A549 (cell line): ENCODE results near the gene CDK4. TPM values are rescaled to one million over a fixed set of nuclear protein-coding genes. Genes with fewer than 3 reads are reported as not detected.

Experiments
- ATAC-seq, 2 experiments: fragments of 200-7000 bp in 1 of 2; fragments of >200 bp in 1 of 2; cut with Nextera tagmentation in 1 of 2; cut with Tn5 transposase in 1 of 2; 3 replicates each; pipeline versions ENCODE4 v1.8.0 to v1.9.1; 2018 to 2020; ENCODE audit warnings: mild to moderate bottlenecking in 1 of 2, moderate library complexity in 1 of 2
- CTCF ChIA-PET: fragments of 300-600 bp; sonication (Branson Sonifier 250); formaldehyde crosslinking; extraction: SDS; loops from one replicate; lab custom pipeline; 2021; ENCODE audit warnings: antibody characterized with exemption, inconsistent platforms; lab: Yijun Ruan, JAX
- POLR2A ChIA-PET: fragments of 350-600 bp; formaldehyde crosslinking; extraction: SDS; loops from one replicate; lab custom pipeline; 2021; ENCODE audit warnings: antibody characterized with exemption, inconsistent platforms; lab: Yijun Ruan, JAX
- DNase-seq, 2 experiments: peaks; one replicate each; pipeline versions ENCODE4 v3.0.0 to v3.0.0-alpha.2; 2011 to 2016; ENCODE audit warnings: low read depth in 1 of 2, low spot score in 1 of 2
- FAIRE-seq: peaks from 2 replicates; lab custom pipeline; 2011; peaks lifted over from hg19 to GRCh38; lab: Jason Lieb, UNC
- H3K27ac ChIP-seq, 2 experiments: fragments of >200 bp; sonication (Bioruptor Twin); formaldehyde crosslinking; 3 replicates each; pipeline ENCODE4 v1.5.1; 2016 to 2017
- H3K4me1 ChIP-seq: fragments of >200 bp; sonication (Bioruptor Twin); formaldehyde crosslinking; 3 replicates; pipeline ENCODE4 v1.6.1; 2016
- H3K4me2 ChIP-seq: fragments of >200 bp; sonication (Bioruptor Twin); formaldehyde crosslinking; 3 replicates; pipeline ENCODE4 v1.6.1; 2016
- H3K4me3 ChIP-seq: fragments of >200 bp; sonication (Bioruptor Twin); formaldehyde crosslinking; 3 replicates; pipeline ENCODE4 v1.5.1; 2016
- H3K9me3 ChIP-seq: fragments of >200 bp; sonication (Bioruptor Twin); formaldehyde crosslinking; 3 replicates; pipeline ENCODE4 v1.6.1; 2016
- CHD2 ChIP-seq: fragments of 150-350 bp; IDR thresholded peaks from 2 replicates; pipeline ENCODE4 v1.6.1; 2014; ENCODE audit warnings: low read length; ENCODE audit not compliant: partially characterized antibody
- EHF ChIP-seq: fragments of 250-450 bp; sonication (Bioruptor Pico); IDR thresholded peaks from 2 replicates; pipeline ENCODE4 v1.5.0; 2020; ENCODE audit warnings: mild to moderate bottlenecking
- EHMT2 ChIP-seq: fragments of 200-600 bp; sonication (generic); IDR thresholded peaks from 2 replicates; pipeline ENCODE4 v1.6.1; 2016; ENCODE audit warnings: antibody characterized with exemption, low read depth, mild to moderate bottlenecking, moderate library complexity
- ESRRA ChIP-seq: fragments of 150-350 bp; IDR thresholded peaks from 2 replicates; pipeline ENCODE4 v1.6.1; 2014; ENCODE audit warnings: mild to moderate bottlenecking, low read length, borderline replicate concordance
- HEYL ChIP-seq: fragments of 250-450 bp; sonication (Bioruptor Pico); IDR thresholded peaks from 2 replicates; pipeline ENCODE4 v1.8.0; 2021; ENCODE audit warnings: mild to moderate bottlenecking, moderate library complexity
- PHF8 ChIP-seq: fragments of 200-600 bp; sonication (generic); IDR thresholded peaks from 2 replicates; pipeline ENCODE4 v1.6.1; 2016; ENCODE audit warnings: low read depth, mild to moderate bottlenecking, antibody characterized with exemption, moderate library complexity, borderline replicate concordance
- POLR2A ChIP-seq: IDR thresholded peaks from 2 replicates; pipeline ENCODE4 v1.6.1; 2012; ENCODE audit warnings: mild to moderate bottlenecking, low read length
- RAD21 ChIP-seq, 2 experiments: fragments of >200 bp in 1 of 2; sonication (Bioruptor Twin) in 1 of 2; formaldehyde crosslinking in 1 of 2; IDR thresholded peaks in 1 of 2; conservative IDR thresholded peaks in 1 of 2; 2 replicates in 1 of 2; 3 replicates in 1 of 2; pipeline ENCODE4 v1.6.1; 2012 to 2018; ENCODE audit warnings: inconsistent platforms in 1 of 2
- RARB ChIP-seq: fragments of 250-450 bp; sonication (Bioruptor Pico); IDR thresholded peaks from 2 replicates; pipeline ENCODE4 v1.8.0; 2021; ENCODE audit warnings: mild to moderate bottlenecking, moderate library complexity
- TFCP2L1 ChIP-seq: fragments of 250-450 bp; sonication (Bioruptor Pico); IDR thresholded peaks from 2 replicates; pipeline ENCODE4 v1.5.0; 2021; ENCODE audit warnings: mild to moderate bottlenecking
- TP53 ChIP-seq: fragments of 250-450 bp; sonication (Bioruptor Pico); IDR thresholded peaks from 2 replicates; pipeline ENCODE4 v1.5.0; 2021; ENCODE audit warnings: mild to moderate bottlenecking, moderate library complexity
- ZFP36 ChIP-seq: fragments of 450-650 bp; IDR thresholded peaks from 2 replicates; pipeline ENCODE4 v1.6.1; 2014; ENCODE audit warnings: borderline replicate concordance; ENCODE audit not compliant: partially characterized antibody
- ZSCAN20 ChIP-seq: fragments of 250-450 bp; sonication (Bioruptor Pico); IDR thresholded peaks from 2 replicates; pipeline ENCODE4 v1.8.0; 2022; ENCODE audit warnings: mild to moderate bottlenecking, moderate library complexity
- WGBS: methylation state at CpG from one replicate; pipeline ENCODE4 v1.1.6; 2017; ENCODE audit errors: missing lambda C conversion rate; 5-methylcytosine and 5-hydroxymethylcytosine counted together
- polyA plus RNA-seq, 4 experiments: library from polyadenylated mRNA; depleted of rRNA in 3 of 4; stranded (reverse); fragments of >200 nt; fragmentation: RNase III in 1 of 4; extraction: RNeasy Plus Mini Kit Qiagen cat#74134 plus additional on column Dnase treatment in 1 of 4; gene quantifications; 2 replicates in 3 of 4; 3 replicates in 1 of 4; pipeline ENCODE4 v1.2.3, GENCODE V29; 2011 to 2017
- TF ChIP-seq, protein P1 (sequence below): fragments of >200 bp; sonication (Bioruptor Twin); formaldehyde crosslinking; IDR thresholded peaks from 3 replicates; pipeline ENCODE4 v1.5.1; 2016
- TF ChIP-seq, protein P2 (sequence below): fragments of 200-600 bp; sonication (generic); IDR thresholded peaks from 2 replicates; pipeline ENCODE4 v1.6.1; 2016; ENCODE audit warnings: antibody characterized with exemption, mild to moderate bottlenecking, moderate library complexity
- TF ChIP-seq, protein P3 (sequence below): IDR thresholded peaks from 2 replicates; pipeline ENCODE4 v1.6.1; 2012; ENCODE audit warnings: low read depth, borderline replicate concordance
- TF ChIP-seq, protein P4 (sequence below): fragments of 250-450 bp; sonication (Bioruptor Pico); IDR thresholded peaks from 2 replicates; pipeline ENCODE4 v1.5.0; 2021; ENCODE audit warnings: mild to moderate bottlenecking, moderate library complexity, borderline replicate concordance

The CDK4 gene
- polyA plus RNA-seq, 2 of the 4 experiments (the other 2 are of a cell fraction), result 226 to 255 TPM

DNA sequence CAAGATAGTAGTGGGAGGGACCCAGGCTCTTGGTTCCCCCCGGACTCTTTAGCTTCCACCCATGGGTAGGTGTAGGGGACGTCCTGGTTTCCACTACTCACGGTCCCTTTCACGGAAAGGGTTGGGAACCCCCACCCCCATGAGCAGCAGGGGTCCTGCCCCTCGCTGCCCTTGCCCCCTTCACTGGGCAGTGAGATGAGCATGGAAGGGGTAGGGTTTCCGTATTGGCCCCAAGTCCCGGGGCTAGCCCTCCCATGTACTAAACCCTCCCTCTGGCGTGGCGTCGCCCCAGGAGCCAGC is 26.3 kb downstream of the CDK4 start:
- FAIRE-seq (no peak), DNase-seq (peak in 1 of 2 experiments; percentile 43), ATAC-seq (peak; percentile 22 to 41; a peak in 5 of 6 replicates)
- H3K4me2 ChIP-seq, result peak overlapping the region; percentile 99
- ChIA-PET CTCF (interaction anchor here (0.7 to 13.8 kb wide), 22 partner anchors 9 to 177 kb away, joined by 3 to 242 read pairs (median 7); partner anchors contain the start of genes AGAP2, CDK4, DTX3 and OS9), POLR2A (interaction anchor here (1.0 to 1.9 kb wide), 6 partner anchors 10 to 39 kb away, joined by 3 to 14 read pairs (median 4); partner anchors contain the start of genes CDK4 and TSPAN31)
- 6% methylated on average over 7 of the region's 10 CpGs for WGBS
- no peaks in the 10 kb centered on the region for H3K9me3 ChIP-seq
- H3K4me3 ChIP-seq, result peak overlapping the region; percentile 96
- no peak for TF ChIP-seq HEYL (CRISPR knock-in tag)
- TF ChIP-seq, protein P1, sequence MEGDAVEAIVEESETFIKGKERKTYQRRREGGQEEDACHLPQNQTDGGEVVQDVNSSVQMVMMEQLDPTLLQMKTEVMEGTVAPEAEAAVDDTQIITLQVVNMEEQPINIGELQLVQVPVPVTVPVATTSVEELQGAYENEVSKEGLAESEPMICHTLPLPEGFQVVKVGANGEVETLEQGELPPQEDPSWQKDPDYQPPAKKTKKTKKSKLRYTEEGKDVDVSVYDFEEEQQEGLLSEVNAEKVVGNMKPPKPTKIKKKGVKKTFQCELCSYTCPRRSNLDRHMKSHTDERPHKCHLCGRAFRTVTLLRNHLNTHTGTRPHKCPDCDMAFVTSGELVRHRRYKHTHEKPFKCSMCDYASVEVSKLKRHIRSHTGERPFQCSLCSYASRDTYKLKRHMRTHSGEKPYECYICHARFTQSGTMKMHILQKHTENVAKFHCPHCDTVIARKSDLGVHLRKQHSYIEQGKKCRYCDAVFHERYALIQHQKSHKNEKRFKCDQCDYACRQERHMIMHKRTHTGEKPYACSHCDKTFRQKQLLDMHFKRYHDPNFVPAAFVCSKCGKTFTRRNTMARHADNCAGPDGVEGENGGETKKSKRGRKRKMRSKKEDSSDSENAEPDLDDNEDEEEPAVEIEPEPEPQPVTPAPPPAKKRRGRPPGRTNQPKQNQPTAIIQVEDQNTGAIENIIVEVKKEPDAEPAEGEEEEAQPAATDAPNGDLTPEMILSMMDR, result no peak
- peak; percentile 20; the same call in 1 of the 2 replicates for TF ChIP-seq POLR2A
- TF ChIP-seq, protein P2, sequence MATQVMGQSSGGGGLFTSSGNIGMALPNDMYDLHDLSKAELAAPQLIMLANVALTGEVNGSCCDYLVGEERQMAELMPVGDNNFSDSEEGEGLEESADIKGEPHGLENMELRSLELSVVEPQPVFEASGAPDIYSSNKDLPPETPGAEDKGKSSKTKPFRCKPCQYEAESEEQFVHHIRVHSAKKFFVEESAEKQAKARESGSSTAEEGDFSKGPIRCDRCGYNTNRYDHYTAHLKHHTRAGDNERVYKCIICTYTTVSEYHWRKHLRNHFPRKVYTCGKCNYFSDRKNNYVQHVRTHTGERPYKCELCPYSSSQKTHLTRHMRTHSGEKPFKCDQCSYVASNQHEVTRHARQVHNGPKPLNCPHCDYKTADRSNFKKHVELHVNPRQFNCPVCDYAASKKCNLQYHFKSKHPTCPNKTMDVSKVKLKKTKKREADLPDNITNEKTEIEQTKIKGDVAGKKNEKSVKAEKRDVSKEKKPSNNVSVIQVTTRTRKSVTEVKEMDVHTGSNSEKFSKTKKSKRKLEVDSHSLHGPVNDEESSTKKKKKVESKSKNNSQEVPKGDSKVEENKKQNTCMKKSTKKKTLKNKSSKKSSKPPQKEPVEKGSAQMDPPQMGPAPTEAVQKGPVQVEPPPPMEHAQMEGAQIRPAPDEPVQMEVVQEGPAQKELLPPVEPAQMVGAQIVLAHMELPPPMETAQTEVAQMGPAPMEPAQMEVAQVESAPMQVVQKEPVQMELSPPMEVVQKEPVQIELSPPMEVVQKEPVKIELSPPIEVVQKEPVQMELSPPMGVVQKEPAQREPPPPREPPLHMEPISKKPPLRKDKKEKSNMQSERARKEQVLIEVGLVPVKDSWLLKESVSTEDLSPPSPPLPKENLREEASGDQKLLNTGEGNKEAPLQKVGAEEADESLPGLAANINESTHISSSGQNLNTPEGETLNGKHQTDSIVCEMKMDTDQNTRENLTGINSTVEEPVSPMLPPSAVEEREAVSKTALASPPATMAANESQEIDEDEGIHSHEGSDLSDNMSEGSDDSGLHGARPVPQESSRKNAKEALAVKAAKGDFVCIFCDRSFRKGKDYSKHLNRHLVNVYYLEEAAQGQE, result no peak
- no peak for TF ChIP-seq EHMT2
- TF ChIP-seq, protein P3, sequence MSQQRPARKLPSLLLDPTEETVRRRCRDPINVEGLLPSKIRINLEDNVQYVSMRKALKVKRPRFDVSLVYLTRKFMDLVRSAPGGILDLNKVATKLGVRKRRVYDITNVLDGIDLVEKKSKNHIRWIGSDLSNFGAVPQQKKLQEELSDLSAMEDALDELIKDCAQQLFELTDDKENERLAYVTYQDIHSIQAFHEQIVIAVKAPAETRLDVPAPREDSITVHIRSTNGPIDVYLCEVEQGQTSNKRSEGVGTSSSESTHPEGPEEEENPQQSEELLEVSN, result no peak
- H3K27ac ChIP-seq, result peak overlapping the region; percentile 97 to 98
- H3K4me1 ChIP-seq, result peaks cover 18% of the 10 kb centered on the region

DNA sequence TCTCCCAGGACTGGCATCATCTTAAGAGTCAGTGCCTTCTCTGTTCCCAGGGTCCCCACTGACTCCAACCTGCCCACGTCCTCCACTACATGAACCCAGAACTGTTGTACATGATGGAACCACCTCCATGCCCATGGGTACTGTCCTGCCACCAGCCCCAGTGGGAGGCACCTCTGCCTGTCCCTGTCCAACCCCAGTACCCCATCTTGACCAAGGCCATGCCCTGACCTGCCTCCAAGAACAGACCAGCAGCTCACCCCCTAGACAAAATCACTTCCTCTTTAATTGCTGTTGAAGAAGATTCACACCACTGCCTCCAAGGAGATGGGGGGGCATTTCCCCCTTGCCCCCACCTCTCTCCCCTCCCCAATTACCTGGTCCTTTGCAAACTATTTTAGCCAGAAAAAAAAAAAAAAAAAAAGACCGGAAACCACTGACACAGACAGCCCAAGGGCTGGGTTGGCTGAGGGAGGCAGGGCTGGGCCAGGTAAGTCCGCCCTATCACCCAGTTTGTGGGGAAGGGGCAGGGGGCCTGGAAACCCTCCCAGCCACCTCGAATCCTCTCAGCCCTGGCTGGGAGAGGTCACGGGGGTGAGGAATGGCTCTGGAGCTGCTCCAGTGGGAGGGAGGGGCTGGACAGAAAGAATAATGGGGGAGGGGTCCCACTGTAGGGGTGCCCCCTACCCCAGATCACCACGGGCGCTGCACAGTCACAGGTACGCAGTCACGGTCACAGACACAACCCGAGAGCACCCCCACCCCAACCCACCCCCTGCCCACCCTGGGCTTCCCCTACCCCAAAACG is 27.0 kb downstream of the CDK4 start:
- no peak for TF ChIP-seq EHF
- no peak for TF ChIP-seq ESRRA
- no peak for TF ChIP-seq ZSCAN20 (CRISPR knock-in tag)
- no peak for TF ChIP-seq ZFP36
- no peak for TF ChIP-seq PHF8
- TF ChIP-seq, protein P4, sequence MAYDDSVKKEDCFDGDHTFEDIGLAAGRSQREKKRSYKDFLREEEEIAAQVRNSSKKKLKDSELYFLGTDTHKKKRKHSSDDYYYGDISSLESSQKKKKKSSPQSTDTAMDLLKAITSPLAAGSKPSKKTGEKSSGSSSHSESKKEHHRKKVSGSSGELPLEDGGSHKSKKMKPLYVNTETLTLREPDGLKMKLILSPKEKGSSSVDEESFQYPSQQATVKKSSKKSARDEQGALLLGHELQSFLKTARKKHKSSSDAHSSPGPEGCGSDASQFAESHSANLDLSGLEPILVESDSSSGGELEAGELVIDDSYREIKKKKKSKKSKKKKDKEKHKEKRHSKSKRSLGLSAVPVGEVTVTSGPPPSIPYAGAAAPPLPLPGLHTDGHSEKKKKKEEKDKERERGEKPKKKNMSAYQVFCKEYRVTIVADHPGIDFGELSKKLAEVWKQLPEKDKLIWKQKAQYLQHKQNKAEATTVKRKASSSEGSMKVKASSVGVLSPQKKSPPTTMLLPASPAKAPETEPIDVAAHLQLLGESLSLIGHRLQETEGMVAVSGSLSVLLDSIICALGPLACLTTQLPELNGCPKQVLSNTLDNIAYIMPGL (CRISPR knock-in tag), result no peak
- no peak for TF ChIP-seq POLR2A
- no peak for TF ChIP-seq CHD2
- no peak for TF ChIP-seq TFCP2L1 (CRISPR knock-in tag)
- TF ChIP-seq TP53 (CRISPR knock-in tag), result no peak
- no peak for TF ChIP-seq RAD21 (conservative IDR thresholded peaks at IDR 0.05 in 1 of 2, IDR thresholded peaks at IDR 0.05 in 1 of 2)
- TF ChIP-seq RARB (CRISPR knock-in tag), result no peak
- H3K9me3 ChIP-seq, result no peaks in the 10 kb centered on the region
- peak overlapping the region; percentile 96 for H3K4me3 ChIP-seq
- no peak for DNase-seq
- ChIA-PET POLR2A (interaction anchor here (1.0 to 1.9 kb wide), 6 partner anchors 10 to 40 kb away, joined by 3 to 14 read pairs (median 4); partner anchors contain the start of genes CDK4 and TSPAN31), CTCF (interaction anchor here (0.7 to 13.8 kb wide), 24 partner anchors 8 to 178 kb away, joined by 3 to 242 read pairs (median 7); partner anchors contain the start of genes AGAP2, B4GALNT1, CDK4 and CYP27B1)
- peak overlapping the region; percentile 97 to 98; a peak in 5 of 6 replicates for H3K27ac ChIP-seq
- FAIRE-seq, result no peak
- WGBS, result 72% methylated on average over 9 of the region's 11 CpGs
- ATAC-seq, result no peak
- peaks cover 18% of the 10 kb centered on the region for H3K4me1 ChIP-seq
- H3K4me2 ChIP-seq, result peak overlapping the region; percentile 99
